ENCODE results near the gene ZNF14.
"Not testable (repeated sequence)": the region's sequence is repeated elsewhere in the genome, so short reads cannot be mapped to it uniquely, and the experiment has no call there.

The ZNF14 gene

DNA sequence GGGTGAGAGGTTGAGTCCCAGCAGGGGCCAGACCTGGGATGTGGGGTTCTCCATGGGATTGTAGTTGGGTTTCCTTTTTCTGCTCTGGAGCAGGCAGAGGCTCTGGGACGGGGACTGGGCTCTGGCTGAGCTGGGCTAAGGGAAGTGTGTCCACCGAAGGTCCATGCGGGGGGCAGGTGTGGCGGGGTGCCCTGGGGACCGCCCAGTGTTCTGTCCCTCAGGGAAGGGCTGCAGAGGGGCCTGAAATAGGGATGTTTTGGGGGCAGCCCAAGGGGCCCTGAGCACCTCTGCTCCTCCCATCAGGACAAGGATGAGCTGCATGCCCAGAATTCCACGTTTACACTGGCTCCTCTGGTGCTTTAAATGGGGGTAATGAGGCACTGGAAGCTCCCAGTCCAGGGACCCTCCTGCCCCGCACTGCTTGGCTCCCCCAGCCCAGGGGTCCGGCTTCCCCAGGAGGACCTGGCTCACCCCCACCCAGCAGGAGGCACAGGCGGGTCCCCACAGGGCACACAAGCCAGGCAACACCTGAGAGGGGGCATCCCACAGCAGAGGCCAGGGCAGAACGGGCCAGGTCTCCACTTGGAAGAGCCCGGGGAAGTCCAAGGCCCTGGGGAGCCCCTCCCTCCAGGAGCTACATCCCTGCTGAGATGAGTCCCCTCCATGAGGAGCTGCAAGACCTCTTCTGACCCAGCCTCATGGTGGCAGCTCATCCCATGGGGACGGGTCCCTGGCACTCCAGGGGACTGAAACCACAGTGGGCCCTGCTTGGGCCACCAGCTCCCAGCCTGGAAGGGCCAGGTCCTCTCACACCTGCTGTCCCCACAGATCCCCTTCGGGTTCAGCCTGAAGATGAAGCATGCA, 14.7 kb upstream of the ZNF14 start:
- Histone ChIP-seq H3K4me3 (no peak overlapping the region), H3K27ac (no peak overlapping the region), H3K4me1 (no peaks in the 10 kb centered on the region), H3K9ac (no peak overlapping the region), H3K4me2 (no peak overlapping the region), H4K20me1 (no peaks in the 10 kb centered on the region), H3K27me3 (no peaks in the 10 kb centered on the region), H3K9me3 (replicated peaks in 1 of 11) (peaks cover 0 to 16% (median 0%) of the 10 kb centered on the region in 11 experiments; a peak in 3 of 22 replicates), H3K36me3 (no peaks in the 10 kb centered on the region)
- TF ChIP-seq Cebpa-rat (IDR thresholded peaks at IDR 0.05), result no peak

GRCh38 chr19:19746286-19747213, 13.6 kb upstream of the ZNF14 start:
- no peak for TF ChIP-seq Cebpa-rat (IDR thresholded peaks at IDR 0.05)
- Histone ChIP-seq H3K4me2 (no peak overlapping the region), H3K4me3 (no peak overlapping the region), H3K27ac (no peak overlapping the region), H3K9me3 (replicated peaks in 1 of 11) (peaks cover 0 to 16% (median 0%) of the 10 kb centered on the region in 11 experiments; a peak in 3 of 22 replicates), H3K4me1 (no peaks in the 10 kb centered on the region), H3K36me3 (no peaks in the 10 kb centered on the region), H4K20me1 (no peaks in the 10 kb centered on the region), H3K27me3 (no peaks in the 10 kb centered on the region), H3K9ac (no peak overlapping the region)

DNA sequence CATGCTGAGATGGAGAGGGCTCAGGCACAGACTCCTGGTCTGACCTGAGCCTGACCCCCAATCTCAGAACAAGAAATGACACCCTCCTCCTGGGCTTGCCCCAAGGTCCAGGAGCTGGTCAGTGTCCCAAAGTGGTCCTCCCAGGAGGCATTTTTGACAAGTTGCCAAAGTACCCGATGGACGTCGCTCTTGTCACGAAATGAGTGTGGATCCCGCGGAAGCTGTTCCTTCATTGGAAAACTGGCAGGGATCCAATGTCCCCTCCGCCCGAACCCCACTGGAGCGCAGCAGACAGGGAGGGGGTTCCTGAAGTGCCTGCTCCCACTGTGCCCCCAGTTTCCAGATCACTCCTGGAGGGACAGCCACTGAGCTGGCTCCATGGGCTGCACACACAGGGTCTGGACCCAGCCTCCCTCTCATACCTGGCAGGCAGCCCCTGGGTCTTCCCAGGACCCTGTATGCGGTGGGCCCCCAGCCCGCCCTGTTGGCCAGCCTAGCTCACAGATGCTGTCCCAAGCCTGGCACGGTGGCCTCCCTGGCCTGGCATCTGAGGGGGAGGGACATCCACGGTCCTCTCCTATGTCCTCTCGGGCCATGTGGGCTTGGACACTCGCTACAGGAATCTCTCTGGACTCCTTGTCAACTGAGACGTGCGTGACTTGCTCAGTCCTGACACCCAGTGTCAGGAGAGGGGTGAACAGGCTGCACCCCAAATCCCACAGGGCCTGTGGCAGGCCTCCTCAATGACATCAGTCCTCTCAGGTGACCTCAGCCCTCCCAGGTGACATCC, 12.8 kb upstream of the ZNF14 start:
- no peaks in the 10 kb centered on the region for H3K4me1 ChIP-seq
- H3K4me3 ChIP-seq, result no peak overlapping the region
- no peak overlapping the region for H3K27ac ChIP-seq
- no peaks in the 10 kb centered on the region for H3K27me3 ChIP-seq
- TF ChIP-seq Cebpa-rat (IDR thresholded peaks at IDR 0.05), result no peak
- no peak overlapping the region for H3K4me2 ChIP-seq
- H4K20me1 ChIP-seq, result no peaks in the 10 kb centered on the region
- peaks cover 0 to 16% (median 0%) of the 10 kb centered on the region in 11 experiments; a peak in 3 of 22 replicates for H3K9me3 ChIP-seq (replicated peaks in 1 of 11)
- no peak overlapping the region for H3K9ac ChIP-seq
- no peaks in the 10 kb centered on the region for H3K36me3 ChIP-seq

DNA sequence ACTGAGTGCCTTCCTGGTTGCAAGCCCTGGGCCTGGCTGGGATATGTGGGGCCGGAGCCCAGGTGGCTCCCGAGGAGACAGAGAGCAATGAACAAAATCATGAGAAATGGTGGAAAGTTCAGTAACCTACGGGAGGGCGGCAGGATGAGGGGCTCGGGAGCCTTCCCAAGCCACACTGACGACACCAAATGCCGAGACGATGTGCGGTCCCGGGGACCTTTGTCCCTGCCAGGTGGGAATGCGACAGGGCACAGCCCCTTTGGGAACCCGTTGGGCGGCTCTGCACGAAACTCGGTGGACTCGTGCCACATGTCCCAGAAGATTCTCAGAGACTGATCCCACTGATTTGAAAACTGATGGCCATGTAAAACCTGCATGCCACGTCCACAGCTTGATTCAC, 11.7 kb upstream of the ZNF14 start:
- Histone ChIP-seq H3K27ac (no peak overlapping the region), H3K4me3 (no peak overlapping the region), H3K36me3 (no peaks in the 10 kb centered on the region), H4K20me1 (no peaks in the 10 kb centered on the region), H3K9ac (no peak overlapping the region), H3K27me3 (no peaks in the 10 kb centered on the region), H3K9me3 (replicated peaks in 1 of 11) (peaks cover 0 to 16% (median 0%) of the 10 kb centered on the region in 11 experiments; a peak in 3 of 22 replicates), H3K4me1 (no peaks in the 10 kb centered on the region), H3K4me2 (no peak overlapping the region)
- no peak for TF ChIP-seq Cebpa-rat (IDR thresholded peaks at IDR 0.05)

DNA sequence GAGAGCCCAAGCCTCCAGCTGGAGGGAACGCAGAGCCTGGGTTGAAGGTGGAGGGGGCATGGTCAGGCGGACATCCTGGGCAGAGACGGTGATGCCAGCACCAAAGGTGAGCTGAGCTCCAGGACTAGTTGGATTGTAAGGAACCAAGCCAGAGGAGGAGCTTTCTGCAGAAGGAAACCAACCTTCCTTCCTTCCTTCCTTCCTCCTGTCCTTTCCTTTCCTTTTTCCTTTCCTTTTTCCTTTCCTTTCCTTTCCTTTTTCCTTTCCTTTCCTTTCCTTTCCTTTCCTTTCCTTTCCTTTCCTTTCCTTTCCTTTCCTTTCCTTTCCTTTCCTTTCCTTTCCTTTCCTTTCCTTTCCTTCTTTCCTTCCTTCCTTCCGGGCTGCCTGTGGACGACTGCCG, 11.0 kb upstream of the ZNF14 start:
- H3K27me3 ChIP-seq, H3K4me3 ChIP-seq, H3K9ac ChIP-seq, H3K36me3 ChIP-seq, H3K27ac ChIP-seq, H3K4me2 ChIP-seq, H3K4me1 ChIP-seq, H4K20me1 ChIP-seq: not testable (repeated sequence)
- peaks cover 0 to 16% (median 0%) of the 10 kb centered on the region in 11 experiments; a peak in 3 of 22 replicates for H3K9me3 ChIP-seq (replicated peaks in 1 of 11)

GRCh38 chr19:19743176-19743575, 10.3 kb upstream of the ZNF14 start:
- Histone ChIP-seq H3K27ac (no peak overlapping the region), H3K4me1 (no peaks in the 10 kb centered on the region), H3K27me3 (no peaks in the 10 kb centered on the region), H3K36me3 (no peaks in the 10 kb centered on the region), H3K9me3 (replicated peaks in 1 of 11) (peaks cover 0 to 16% (median 0%) of the 10 kb centered on the region in 11 experiments; a peak in 3 of 22 replicates), H3K4me2 (no peak overlapping the region), H3K9ac (no peak overlapping the region), H3K4me3 (no peak overlapping the region), H4K20me1 (no peaks in the 10 kb centered on the region)
- TF ChIP-seq Cebpa-rat (IDR thresholded peaks at IDR 0.05), result no peak

- Histone ChIP-seq H3K4me2 (no peak overlapping the region), H3K9me3 (replicated peaks in 1 of 11) (peaks cover 0 to 16% (median 0%) of the 10 kb centered on the region in 11 experiments; a peak in 3 of 22 replicates), H3K4me3 (no peak overlapping the region), H3K27ac (no peak overlapping the region), H3K4me1 (no peaks in the 10 kb centered on the region), H3K27me3 (no peaks in the 10 kb centered on the region), H4K20me1 (no peaks in the 10 kb centered on the region), H3K36me3 (no peaks in the 10 kb centered on the region), H3K9ac (no peak overlapping the region)
- no peak for TF ChIP-seq Cebpa-rat (IDR thresholded peaks at IDR 0.05)
Observed at GRCh38 chr19:19742773-19743172, 9.9 kb upstream of the ZNF14 start.

DNA sequence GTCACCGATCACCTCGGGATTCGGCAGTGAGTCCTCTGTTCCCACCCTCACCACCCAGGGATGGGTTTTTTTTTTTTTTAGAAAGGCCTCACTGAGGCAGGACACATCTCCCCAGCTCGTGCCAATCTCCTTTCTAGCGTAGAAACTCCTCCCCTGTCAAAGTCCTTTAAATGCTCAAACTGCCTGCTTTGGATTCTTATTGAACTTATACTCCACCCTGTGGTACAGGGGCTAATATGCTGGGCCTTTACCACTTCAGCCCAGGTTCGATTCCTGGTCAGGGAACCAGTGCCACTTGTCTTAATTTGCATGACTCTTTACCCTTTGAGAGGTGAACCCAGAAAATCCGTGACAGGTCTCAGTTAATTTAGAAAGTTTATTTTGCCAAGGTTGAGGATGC, 8.3 kb upstream of the ZNF14 start:
- Histone ChIP-seq H3K4me2 (no peak overlapping the region), H3K36me3 (no peaks in the 10 kb centered on the region), H3K27ac (no peak overlapping the region), H3K9ac (no peak overlapping the region), H3K27me3 (no peaks in the 10 kb centered on the region), H3K4me3 (no peak overlapping the region), H3K9me3 (replicated peaks in 1 of 11) (peaks cover 0 to 16% (median 0%) of the 10 kb centered on the region in 11 experiments; a peak in 3 of 22 replicates), H3K4me1 (no peaks in the 10 kb centered on the region), H4K20me1 (no peaks in the 10 kb centered on the region)
- TF ChIP-seq Cebpa-rat (IDR thresholded peaks at IDR 0.05), result no peak

GRCh38 chr19:19740755-19741154, 7.8 kb upstream of the ZNF14 start:
- H3K9ac ChIP-seq, result no peak overlapping the region
- H3K4me1 ChIP-seq, result no peaks in the 10 kb centered on the region
- H3K4me2 ChIP-seq, result no peak overlapping the region
- H3K27ac ChIP-seq, result no peak overlapping the region
- peaks cover 0 to 14% (median 0%) of the 10 kb centered on the region in 11 experiments; a peak in 3 of 22 replicates for H3K9me3 ChIP-seq (replicated peaks in 1 of 11)
- H3K36me3 ChIP-seq, result no peaks in the 10 kb centered on the region
- no peak for TF ChIP-seq Cebpa-rat (IDR thresholded peaks at IDR 0.05)
- no peaks in the 10 kb centered on the region for H4K20me1 ChIP-seq
- H3K27me3 ChIP-seq, result no peaks in the 10 kb centered on the region
- no peak overlapping the region for H3K4me3 ChIP-seq
